Duodenal mucosa (tissue), 2 donors: ENCODE data around the gene CARNS1.

ENCODE experiments used
- H3K27ac ChIP-seq: one replicate; pipeline ENCODE4 v1.7.0; 2013; ENCODE audit warnings: low read depth, low read length
- H3K27me3 ChIP-seq, 2 donors: one replicate each; pipeline ENCODE4 v1.7.0; 2013; ENCODE audit warnings: low read length in 2 of 2, control low read depth in 1 of 2; ENCODE audit not compliant: insufficient read depth in 2 of 2, control insufficient read depth in 1 of 2
- H3K36me3 ChIP-seq, 2 donors: one replicate each; pipeline ENCODE4 v1.7.0; 2013; ENCODE audit warnings: low read length in 2 of 2, control low read depth in 1 of 2; ENCODE audit not compliant: insufficient read depth in 2 of 2, control insufficient read depth in 1 of 2
- H3K4me1 ChIP-seq, 2 donors: one replicate each; pipeline ENCODE4 v1.7.0; 2013; ENCODE audit warnings: low read length in 2 of 2, control low read depth in 1 of 2; ENCODE audit not compliant: insufficient read depth in 2 of 2, control insufficient read depth in 1 of 2
- H3K4me3 ChIP-seq, 2 donors: one replicate each; pipeline ENCODE4 v1.7.0; 2013; ENCODE audit warnings: low read length in 2 of 2, low read depth in 1 of 2
- H3K9ac ChIP-seq, 2 donors: one replicate each; pipeline ENCODE4 v1.7.0; 2013; ENCODE audit warnings: low read length in 2 of 2, low read depth in 1 of 2
- H3K9me3 ChIP-seq, 2 donors: one replicate each; pipeline ENCODE4 v1.7.0; 2013; ENCODE audit warnings: low read length in 2 of 2, control low read depth in 1 of 2; ENCODE audit not compliant: control insufficient read depth in 1 of 2

Gene CARNS1

GRCh38 chr11:67435727-67436458 is 20.4 kb downstream of the CARNS1 start:
- no peaks in the 10 kb centered on the region for H3K9me3 ChIP-seq
- peaks cover 5 to 33% of the 10 kb centered on the region in 2 donors for H3K4me1 ChIP-seq
- H3K9ac ChIP-seq: no peak overlapping the region
- H3K27me3 ChIP-seq: no peaks in the 10 kb centered on the region
- H3K27ac ChIP-seq: no peak overlapping the region
- H3K4me3 ChIP-seq: peak overlapping the region; percentile 22 to 64
- H3K36me3 ChIP-seq: peaks cover 23 to 66% of the 10 kb centered on the region in 2 donors

GRCh38 chr11:67436459-67437081 is 21.1 kb downstream of the CARNS1 start:
- peaks cover 27 to 70% of the 10 kb centered on the region in 2 donors for H3K36me3 ChIP-seq
- H3K27me3 ChIP-seq: no peaks in the 10 kb centered on the region
- H3K4me3 ChIP-seq: peak overlapping the region; percentile 43 to 64
- peaks cover 5 to 33% of the 10 kb centered on the region in 2 donors for H3K4me1 ChIP-seq
- H3K9me3 ChIP-seq: no peaks in the 10 kb centered on the region
- H3K9ac ChIP-seq: no peak overlapping the region
- H3K27ac ChIP-seq: peak overlapping the region; percentile 25

GRCh38 chr11:67437082-67437808 is 21.8 kb downstream of the CARNS1 start, which contains the start of gene PTPRCAP:
TSS of gene PTPRCAP (minus strand) at chr11:67437682. CDS start at chr11:67437619, 63 bp downstream.
- peak within 1 kb of the TSS; percentile 58 to 68 for H3K4me3 ChIP-seq
- no peaks in the 10 kb centered on the region for H3K27me3 ChIP-seq
- H3K4me1 ChIP-seq: peaks cover 9 to 37% of the 10 kb centered on the region in 2 donors
- peak within 1 kb of the TSS; percentile 42 for H3K27ac ChIP-seq
- H3K9me3 ChIP-seq: no peaks in the 10 kb centered on the region
- H3K36me3 ChIP-seq: peaks cover 27 to 69% of the 10 kb centered on the region in 2 donors
- H3K9ac ChIP-seq: peak within 1 kb of the TSS; percentile 43 to 48

- Histone ChIP-seq H3K9me3 (no peaks in the 10 kb centered on the region), H3K4me1 (peaks cover 13 to 42% of the 10 kb centered on the region in 2 donors), H3K27me3 (no peaks in the 10 kb centered on the region), H3K36me3 (peaks cover 23 to 64% of the 10 kb centered on the region in 2 donors), H3K27ac (peak overlapping the region; percentile 20), H3K9ac (peak overlapping the region; percentile 43 to 48), H3K4me3 (peak overlapping the region; percentile 58 to 68)
Measured at GRCh38 chr11:67437809-67438157, 22.3 kb downstream of the CARNS1 start.

DNA sequence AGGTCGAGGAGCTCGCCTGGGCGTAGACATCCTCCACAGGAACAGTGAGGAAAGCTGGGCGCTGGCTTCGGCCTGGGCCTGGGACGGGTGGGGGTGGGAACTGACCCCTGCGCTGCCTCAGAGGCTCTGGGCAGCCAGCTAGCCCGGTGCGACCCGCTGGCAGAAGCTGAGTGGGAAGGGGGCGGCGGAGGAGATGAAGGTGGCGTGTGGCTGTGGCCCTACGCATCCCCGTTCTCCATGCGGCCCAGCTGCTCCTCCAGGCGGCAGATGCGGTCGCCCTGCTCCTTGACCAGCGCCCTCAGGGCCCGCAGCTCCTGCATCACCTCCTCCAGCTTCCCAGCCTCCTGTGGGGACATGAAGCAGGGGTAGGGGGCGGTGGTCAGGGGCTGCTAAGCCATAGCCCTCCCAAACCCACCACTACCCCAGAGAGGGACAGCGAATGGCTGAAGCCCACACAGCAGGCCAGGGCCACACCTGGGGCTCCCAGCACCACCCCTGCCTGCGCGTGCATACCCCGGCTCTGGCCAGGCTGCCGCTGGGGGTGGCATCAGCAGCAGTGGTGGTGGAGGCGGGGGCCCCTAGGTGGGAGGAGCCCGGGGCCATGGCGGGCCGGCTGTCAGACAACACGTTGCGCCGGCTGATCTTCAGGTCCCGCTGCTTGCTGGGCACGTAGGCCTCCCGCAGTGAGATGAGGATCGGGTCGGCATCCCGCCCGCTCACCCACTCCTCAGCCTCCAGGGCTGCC is 22.9 kb downstream of the CARNS1 start:
- H3K4me1 ChIP-seq: peaks cover 13 to 42% of the 10 kb centered on the region in 2 donors
- peak overlapping the region; percentile 20 for H3K27ac ChIP-seq

DNA sequence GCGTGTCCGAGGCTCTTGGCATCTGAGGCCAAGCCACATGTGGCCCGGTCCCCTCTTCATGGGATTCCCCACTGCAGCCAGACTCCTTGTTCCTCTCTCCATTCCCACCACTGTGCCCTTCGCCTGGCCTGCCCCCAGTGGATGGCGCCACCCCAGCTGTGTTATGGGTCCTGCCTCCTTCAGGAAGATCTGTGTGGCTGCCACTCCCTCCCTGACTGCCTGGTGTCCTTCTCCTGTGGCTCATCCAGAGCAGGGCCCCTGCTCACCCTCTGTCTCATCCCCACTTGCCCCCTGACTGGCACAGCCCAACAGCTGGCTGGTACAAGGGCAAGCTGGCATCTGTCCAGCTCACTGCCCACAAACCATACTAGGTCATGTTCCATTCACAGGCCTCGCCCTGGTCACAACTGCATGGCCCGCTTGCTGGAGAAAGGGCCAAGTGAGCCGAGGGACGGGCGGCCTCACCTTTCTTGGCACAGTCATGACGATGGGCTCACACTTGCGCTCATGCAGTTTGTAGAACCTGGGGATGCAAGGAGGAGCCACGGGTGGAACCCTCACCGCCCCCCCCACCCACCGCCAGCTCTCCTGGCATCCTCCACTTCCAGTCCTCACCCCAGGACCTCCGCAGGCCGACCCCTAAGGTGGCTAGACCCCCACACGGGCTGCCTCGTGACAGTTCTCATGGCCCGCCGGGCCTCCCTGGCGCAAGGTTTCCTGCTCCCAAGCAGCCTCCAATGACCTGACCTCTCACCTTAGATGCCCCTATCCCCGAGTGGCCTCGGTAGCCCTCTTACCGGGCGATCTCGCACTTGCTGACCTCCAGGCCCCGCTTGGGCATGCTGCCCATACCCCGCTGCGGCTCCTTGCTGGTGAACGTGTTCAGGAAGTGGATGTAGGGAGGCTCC is 24.1 kb downstream of the CARNS1 start:
- no peak overlapping the region for H3K9ac ChIP-seq
- H3K4me3 ChIP-seq: no peak overlapping the region
- H3K4me1 ChIP-seq: peaks cover 13 to 46% of the 10 kb centered on the region in 2 donors
- no peak overlapping the region for H3K27ac ChIP-seq
- peaks cover 8 to 46% of the 10 kb centered on the region in 2 donors for H3K36me3 ChIP-seq
- H3K27me3 ChIP-seq: no peaks in the 10 kb centered on the region
- H3K9me3 ChIP-seq: no peaks in the 10 kb centered on the region

More for the DNA sequence above, 22.9 kb downstream of the CARNS1 start:
- peaks cover 20 to 58% of the 10 kb centered on the region in 2 donors for H3K36me3 ChIP-seq
- no peaks in the 10 kb centered on the region for H3K27me3 ChIP-seq
- no peaks in the 10 kb centered on the region for H3K9me3 ChIP-seq
- H3K9ac ChIP-seq: peak overlapping the region in 1 of 2 donors; percentile 48
- H3K4me3 ChIP-seq: peak overlapping the region; percentile 58 to 68

- Histone ChIP-seq H3K4me3 (no peak overlapping the region), H3K9me3 (no peaks in the 10 kb centered on the region), H3K27ac (no peak overlapping the region), H3K9ac (no peak overlapping the region), H3K27me3 (no peaks in the 10 kb centered on the region), H3K36me3 (peaks cover 6 to 37% of the 10 kb centered on the region in 2 donors), H3K4me1 (peaks cover 21 to 44% of the 10 kb centered on the region in 2 donors)
Measured at GRCh38 chr11:67440229-67441097, 25.0 kb downstream of the CARNS1 start.

- H3K4me1 ChIP-seq: peaks cover 21 to 38% of the 10 kb centered on the region in 2 donors
- no peak overlapping the region for H3K27ac ChIP-seq
- no peak overlapping the region for H3K9ac ChIP-seq
- H3K27me3 ChIP-seq: no peaks in the 10 kb centered on the region
- H3K36me3 ChIP-seq: peaks cover 4 to 32% of the 10 kb centered on the region in 2 donors
- H3K4me3 ChIP-seq: no peak overlapping the region
- H3K9me3 ChIP-seq: no peaks in the 10 kb centered on the region
Measured at GRCh38 chr11:67441098-67441563, 25.7 kb downstream of the CARNS1 start.
